ENCODE measurements around the gene EEF1AKMT4. TPM values are rescaled to one million over a fixed set of nuclear protein-coding genes. Genes with fewer than 3 reads are reported as not detected.

The EEF1AKMT4 gene
- total RNA-seq, 1 experiment from 2014 or later, result 8.1 TPM

DNA sequence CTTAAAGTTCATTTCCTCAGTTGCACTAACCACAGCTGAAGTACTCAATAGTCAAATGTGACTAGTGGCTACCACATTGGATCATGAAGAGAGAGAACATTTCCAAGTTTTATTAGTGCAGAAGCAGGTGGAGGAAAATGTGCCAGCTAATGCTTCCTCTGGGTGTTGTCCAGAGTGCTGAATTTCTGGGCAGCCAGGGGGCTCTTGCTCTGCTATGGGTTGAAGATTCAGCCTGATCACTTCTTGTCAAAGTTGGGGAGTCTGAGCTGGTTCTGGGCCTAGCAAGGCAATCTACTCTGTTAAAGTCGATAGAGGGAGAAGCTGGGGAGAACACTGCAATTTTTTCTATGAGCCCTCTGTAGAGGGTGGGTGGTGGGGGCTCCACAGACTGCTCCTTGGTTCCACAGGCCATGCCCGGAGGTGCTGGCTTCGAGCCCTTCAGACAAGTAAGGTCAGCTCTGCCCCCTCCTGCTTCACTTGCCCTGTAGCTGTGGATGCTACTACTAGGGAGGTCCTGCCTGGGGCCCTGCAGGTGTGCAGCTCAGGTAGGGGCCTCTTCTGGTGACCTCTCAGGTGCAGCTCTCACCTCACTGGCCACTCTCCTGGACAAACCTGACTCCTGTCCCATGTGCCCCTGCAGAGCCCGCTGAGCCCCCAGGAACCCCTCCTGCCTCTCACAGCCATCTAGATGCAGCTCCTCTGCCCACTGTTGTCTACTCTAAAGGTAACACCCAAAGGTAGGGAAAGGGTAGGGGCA is 8.9 kb upstream of the EEF1AKMT4 start:
- Histone ChIP-seq H4K91ac (ENCODE audit: insufficient read length, low read depth, low read length) (no peak overlapping the region), H3K18ac (ENCODE audit: insufficient read length, low read depth, low read length) (no peak overlapping the region), H4K5ac (ENCODE audit: insufficient read length, low read depth, low read length) (no peak overlapping the region), H3K23ac (ENCODE audit: insufficient read length, low read depth, low read length) (no peak overlapping the region), H3K4me1 (ENCODE audit: insufficient read depth, low read length) (no peaks in the 10 kb centered on the region), H3K9me3 (ENCODE audit: control insufficient read depth, low read depth, low read length) (no peaks in the 10 kb centered on the region), H4K20me1 (ENCODE audit: control insufficient read depth, insufficient read depth, insufficient read length) (no peaks in the 10 kb centered on the region), H3K23me2 (ENCODE audit: insufficient read length, low read depth, low read length, poor library complexity, severe bottlenecking) (no peaks in the 10 kb centered on the region), H3K14ac (ENCODE audit: insufficient read depth, low read length) (no peak overlapping the region), H2AK5ac (ENCODE audit: insufficient read length, low read length) (no peak overlapping the region), H3K4me2 (ENCODE audit: insufficient read depth, insufficient read length, low read length) (no peak overlapping the region), H3K27ac (ENCODE audit: insufficient read length, low read depth, low read length) (no peak overlapping the region), H4K8ac (replicated peaks; ENCODE audit: insufficient read length, low read depth, low read length) (no peak overlapping the region), H2AFZ (ENCODE audit: low read length) (no peak overlapping the region), H2BK120ac (ENCODE audit: low read depth, low read length, poor library complexity, severe bottlenecking) (no peak overlapping the region), H3K79me1 (ENCODE audit: insufficient read depth, low read depth, low read length, poor library complexity, severe bottlenecking) (no peaks in the 10 kb centered on the region), H2BK15ac (ENCODE audit: low read depth, low read length) (no peak overlapping the region), H2BK5ac (ENCODE audit: insufficient read length, low read length) (no peak overlapping the region), H2BK20ac (ENCODE audit: low read depth, low read length, poor library complexity, severe bottlenecking) (no peak overlapping the region), H3K79me2 (ENCODE audit: insufficient read depth, low read length) (no peaks in the 10 kb centered on the region), H3K9ac (ENCODE audit: extremely low read depth, insufficient read length, low read length) (no peak overlapping the region), H3K27me3 (ENCODE audit: insufficient read depth, low read length) (no peaks in the 10 kb centered on the region), H3K4ac (ENCODE audit: low read depth, low read length) (no peak overlapping the region), H3T11ph (ENCODE audit: low read length) (no peak overlapping the region), H2BK12ac (ENCODE audit: insufficient read length, low read depth, low read length) (no peak overlapping the region), H3K56ac (ENCODE audit: insufficient read length, low read depth, low read length) (no peak overlapping the region)
- no peak overlapping the region for H3K27ac Mint-ChIP-seq
- DNase-seq, result no peak
- H3K9me3 Mint-ChIP-seq, result no peaks in the 10 kb centered on the region
- H3K4me3 Mint-ChIP-seq, result no peak overlapping the region
- H3K27me3 Mint-ChIP-seq (ENCODE audit: low read depth), result peaks cover 1% of the 10 kb centered on the region; the same call in 1 of the 2 replicates
- H3K36me3 Mint-ChIP-seq (ENCODE audit: insufficient read depth in 1 of 3, low read depth in 3 of 3), result peaks cover 15 to 35% (median 32%) of the 10 kb centered on the region in 3 experiments
- no CpG with 5 or more reads among the region's 4 CpGs for WGBS (ENCODE audit: extremely low coverage, insufficient read length, low lambda C conversion rate)
- H3K4me1 Mint-ChIP-seq, result 0 out of 4 replicates have a peak, but pooled peaks cover 0 to 4% of the 10 kb centered on the region in 2 experiments
- TF ChIP-seq, protein P1, sequence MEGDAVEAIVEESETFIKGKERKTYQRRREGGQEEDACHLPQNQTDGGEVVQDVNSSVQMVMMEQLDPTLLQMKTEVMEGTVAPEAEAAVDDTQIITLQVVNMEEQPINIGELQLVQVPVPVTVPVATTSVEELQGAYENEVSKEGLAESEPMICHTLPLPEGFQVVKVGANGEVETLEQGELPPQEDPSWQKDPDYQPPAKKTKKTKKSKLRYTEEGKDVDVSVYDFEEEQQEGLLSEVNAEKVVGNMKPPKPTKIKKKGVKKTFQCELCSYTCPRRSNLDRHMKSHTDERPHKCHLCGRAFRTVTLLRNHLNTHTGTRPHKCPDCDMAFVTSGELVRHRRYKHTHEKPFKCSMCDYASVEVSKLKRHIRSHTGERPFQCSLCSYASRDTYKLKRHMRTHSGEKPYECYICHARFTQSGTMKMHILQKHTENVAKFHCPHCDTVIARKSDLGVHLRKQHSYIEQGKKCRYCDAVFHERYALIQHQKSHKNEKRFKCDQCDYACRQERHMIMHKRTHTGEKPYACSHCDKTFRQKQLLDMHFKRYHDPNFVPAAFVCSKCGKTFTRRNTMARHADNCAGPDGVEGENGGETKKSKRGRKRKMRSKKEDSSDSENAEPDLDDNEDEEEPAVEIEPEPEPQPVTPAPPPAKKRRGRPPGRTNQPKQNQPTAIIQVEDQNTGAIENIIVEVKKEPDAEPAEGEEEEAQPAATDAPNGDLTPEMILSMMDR (conservative IDR thresholded peaks at IDR 0.05), result no peak
